ENCODE data around the gene TMCO1.
"Not testable (repeated sequence)": the region's sequence is repeated elsewhere in the genome, so short reads cannot be mapped to it uniquely, and the experiment has no call there.

TMCO1 gene

GRCh38 chr1:165688046-165688445 lies 80.6 kb downstream of the TMCO1 start:
- TF ChIP-seq CTCF (IDR thresholded peaks at IDR 0.05; ENCODE audit: borderline replicate concordance, control extremely low read depth, extremely low read depth, insufficient read depth, missing control alignments), result no peak
- in situ Hi-C loops (cut with MboI; ENCODE audit: low sequenced_read_pairs, unreplicated experiment), result no loop called here
- DNase-seq (ENCODE audit: low spot score), result no peak

GRCh38 chr1:165686971-165687433 lies 81.7 kb downstream of the TMCO1 start:
- no peak for DNase-seq (ENCODE audit: low spot score)
- in situ Hi-C loops (cut with MboI; ENCODE audit: low sequenced_read_pairs, unreplicated experiment), result no loop called here
- TF ChIP-seq CTCF (IDR thresholded peaks at IDR 0.05; ENCODE audit: borderline replicate concordance, control extremely low read depth, extremely low read depth, insufficient read depth, missing control alignments), result no peak

- in situ Hi-C loops (cut with MboI; ENCODE audit: low sequenced_read_pairs, unreplicated experiment), result no loop called here
- DNase-seq (ENCODE audit: low spot score), result peak; percentile 25
- TF ChIP-seq CTCF (IDR thresholded peaks at IDR 0.05; ENCODE audit: borderline replicate concordance, control extremely low read depth, extremely low read depth, insufficient read depth, missing control alignments), result peak; percentile 29
Measured at GRCh38 chr1:165686121-165686970, 82.3 kb downstream of the TMCO1 start.

- TF ChIP-seq CTCF (IDR thresholded peaks at IDR 0.05; ENCODE audit: borderline replicate concordance, control extremely low read depth, extremely low read depth, insufficient read depth, missing control alignments), result no peak
- DNase-seq (ENCODE audit: low spot score), result no peak
- in situ Hi-C loops (cut with MboI; ENCODE audit: low sequenced_read_pairs, unreplicated experiment), result no loop called here
Measured at GRCh38 chr1:165683848-165684485, 84.7 kb downstream of the TMCO1 start.

GRCh38 chr1:165680773-165681172 lies 87.9 kb downstream of the TMCO1 start:
- DNase-seq (ENCODE audit: low spot score); in situ Hi-C loops (cut with MboI; ENCODE audit: low sequenced_read_pairs, unreplicated experiment): not testable (repeated sequence)

- in situ Hi-C loops (cut with MboI; ENCODE audit: low sequenced_read_pairs, unreplicated experiment), result no loop called here
- no peak for DNase-seq (ENCODE audit: low spot score)
- no peak for TF ChIP-seq CTCF (IDR thresholded peaks at IDR 0.05; ENCODE audit: borderline replicate concordance, control extremely low read depth, extremely low read depth, insufficient read depth, missing control alignments)
Measured at GRCh38 chr1:165680303-165680702, 88.4 kb downstream of the TMCO1 start.
